HG02885 (cell line): ENCODE measurements around the gene LRRK1.
"Not testable (repeated sequence)": the region's sequence is repeated elsewhere in the genome, so short reads cannot be mapped to it uniquely, and the experiment has no call there.

Experiments
- ATAC-seq: cut with Tn5 transposase; IDR thresholded peaks from one replicate; pipeline ENCODE4 v1.9.1; 2021; ENCODE audit warnings: mild to moderate bottlenecking; ENCODE audit not compliant: unreplicated experiment, poor library complexity

Gene LRRK1

DNA sequence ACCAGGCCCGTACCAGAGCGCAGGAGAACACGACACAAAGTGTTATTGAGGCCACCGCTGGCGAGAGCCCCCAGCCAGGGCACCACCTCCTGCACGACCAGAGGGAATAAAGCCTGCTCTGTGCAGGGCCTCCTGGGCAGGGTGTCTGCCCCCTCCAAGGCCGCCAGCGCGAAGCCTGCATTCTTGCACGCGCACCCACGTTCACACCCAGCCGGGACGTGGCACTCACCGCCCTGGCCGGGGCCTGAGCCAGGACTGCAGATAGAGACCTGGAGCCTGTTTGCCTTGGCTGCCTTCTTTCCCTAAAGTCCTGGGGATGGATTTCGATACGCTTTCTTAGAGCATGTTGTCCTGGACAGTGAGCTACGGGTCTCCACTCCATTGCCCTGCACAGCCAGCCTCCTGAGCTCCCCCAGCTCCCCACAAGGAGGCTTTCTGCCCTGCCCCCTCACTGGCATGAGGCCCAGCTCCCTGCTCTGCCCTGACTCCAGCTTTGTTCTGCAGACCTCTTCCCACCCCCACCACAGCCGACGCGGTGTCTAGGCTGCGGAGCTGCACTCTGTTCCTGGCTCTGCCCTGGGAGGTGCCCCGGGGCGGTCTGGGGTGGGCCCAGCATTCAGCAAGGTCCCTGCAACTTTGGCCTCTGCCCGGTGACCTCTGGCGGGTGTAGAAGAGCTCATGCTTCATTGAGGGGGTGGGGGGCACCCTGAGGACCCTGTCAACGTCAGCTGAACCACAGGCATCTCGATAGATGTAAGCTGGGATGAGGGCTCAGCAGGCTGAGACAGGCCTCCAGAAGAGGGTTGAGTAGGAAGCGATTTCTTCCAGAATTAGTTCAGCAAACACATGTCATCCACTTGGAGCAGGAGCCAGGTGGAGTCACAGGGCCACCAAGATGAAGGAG, 145.0 kb downstream of the LRRK1 start:
- ATAC-seq = no peak

DNA sequence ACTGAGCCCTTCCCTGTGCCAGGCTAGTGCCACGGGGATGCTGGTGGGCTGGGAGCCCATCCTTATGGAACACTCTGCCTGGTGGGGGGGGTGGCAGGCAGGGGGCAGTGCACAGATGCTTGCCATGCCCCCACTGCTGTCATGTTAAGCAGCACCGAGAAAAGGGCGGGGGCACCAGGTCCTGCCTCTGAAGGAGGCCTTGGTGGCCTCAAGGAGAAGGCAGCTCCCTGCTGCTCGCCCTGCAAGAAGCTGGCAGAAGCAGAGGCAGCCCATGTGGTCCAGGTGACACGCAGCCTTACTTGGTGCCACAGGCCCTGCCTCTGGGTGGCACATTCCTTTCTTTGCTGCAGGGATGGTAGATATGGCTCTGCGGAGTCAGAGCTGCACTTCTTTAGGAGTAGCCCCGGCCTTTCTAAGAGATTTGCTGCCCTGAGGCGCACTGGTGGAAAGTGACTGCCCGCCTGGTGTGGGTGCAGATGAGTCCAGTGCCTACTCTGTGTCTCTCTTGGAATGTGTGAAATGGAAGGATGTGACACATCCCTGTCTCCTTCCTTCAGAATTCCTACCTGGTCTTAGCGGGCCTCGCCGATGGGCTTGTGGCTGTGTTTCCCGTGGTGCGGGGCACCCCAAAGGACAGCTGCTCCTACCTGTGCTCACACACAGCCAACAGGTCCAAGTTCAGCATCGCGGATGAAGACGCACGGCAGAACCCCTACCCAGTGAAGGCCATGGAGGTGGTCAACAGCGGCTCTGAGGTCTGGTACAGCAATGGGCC, 145.8 kb downstream of the LRRK1 start:
- no peak for ATAC-seq

GRCh38 chr15:101065570-101066221, 146.5 kb downstream of the LRRK1 start:
- no peak for ATAC-seq

DNA sequence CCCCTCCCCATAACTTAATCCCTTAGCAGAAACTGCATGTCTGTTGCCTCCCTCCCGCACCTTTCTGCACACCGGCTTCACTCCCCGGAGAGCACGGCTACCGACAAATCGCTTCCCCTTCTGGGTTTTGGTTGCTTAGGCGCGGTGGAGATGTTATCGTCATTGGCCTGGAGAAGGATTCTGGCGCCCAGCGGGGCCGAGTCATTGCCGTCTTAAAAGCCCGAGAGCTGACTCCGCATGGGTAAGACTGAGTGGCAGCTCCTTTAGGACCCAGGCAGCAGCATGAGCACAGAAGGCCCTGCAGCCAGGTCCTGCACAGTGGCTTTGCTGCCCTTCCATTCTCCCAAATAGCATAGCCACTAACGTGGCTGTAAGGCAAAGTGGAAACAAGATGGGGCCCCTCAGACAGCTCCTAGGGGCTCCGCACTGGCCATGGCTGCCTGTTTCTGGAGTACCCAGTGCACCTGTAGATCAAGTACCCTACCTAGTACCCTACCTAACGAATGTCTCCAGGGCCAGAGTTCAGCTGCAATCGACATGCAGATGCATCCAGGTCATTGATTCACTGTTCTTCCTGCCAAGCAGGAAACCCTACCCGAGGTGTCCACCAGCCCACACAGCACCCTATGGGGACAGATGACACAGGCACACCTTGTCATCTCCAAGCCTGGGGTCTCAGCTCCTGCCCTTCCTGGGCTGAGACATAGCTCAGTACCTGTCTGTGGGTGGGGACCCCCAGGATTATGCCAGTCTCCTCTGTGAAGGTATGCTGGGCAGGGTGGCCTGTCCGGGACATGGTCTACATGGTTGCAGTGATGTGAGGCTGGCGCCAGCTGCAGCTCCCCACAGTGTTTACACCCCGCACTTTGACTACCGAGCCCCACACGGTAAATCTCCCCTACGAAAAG, 147.6 kb downstream of the LRRK1 start:
- no peak for ATAC-seq

- no peak for ATAC-seq
Measured at GRCh38 chr15:101067660-101068522, 148.7 kb downstream of the LRRK1 start.

DNA sequence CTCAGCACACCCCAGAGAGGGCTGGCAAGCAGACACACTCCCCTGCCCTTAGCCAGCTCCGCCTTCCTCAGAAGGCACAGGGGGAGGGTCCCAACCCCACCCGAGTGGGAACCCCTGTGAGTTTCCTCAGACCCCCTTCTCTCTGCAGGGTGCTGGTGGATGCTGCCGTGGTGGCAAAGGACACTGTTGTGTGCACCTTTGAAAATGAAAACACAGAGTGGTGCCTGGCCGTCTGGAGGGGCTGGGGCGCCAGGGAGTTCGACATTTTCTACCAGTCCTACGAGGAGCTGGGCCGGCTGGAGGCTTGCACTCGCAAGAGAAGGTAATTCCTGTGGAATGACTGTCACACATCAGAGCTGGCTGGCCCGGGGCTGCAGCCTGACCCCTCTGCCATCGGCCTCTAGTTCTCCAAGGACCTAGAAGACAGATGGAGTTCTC, 149.4 kb downstream of the LRRK1 start:
- ATAC-seq = no peak

DNA sequence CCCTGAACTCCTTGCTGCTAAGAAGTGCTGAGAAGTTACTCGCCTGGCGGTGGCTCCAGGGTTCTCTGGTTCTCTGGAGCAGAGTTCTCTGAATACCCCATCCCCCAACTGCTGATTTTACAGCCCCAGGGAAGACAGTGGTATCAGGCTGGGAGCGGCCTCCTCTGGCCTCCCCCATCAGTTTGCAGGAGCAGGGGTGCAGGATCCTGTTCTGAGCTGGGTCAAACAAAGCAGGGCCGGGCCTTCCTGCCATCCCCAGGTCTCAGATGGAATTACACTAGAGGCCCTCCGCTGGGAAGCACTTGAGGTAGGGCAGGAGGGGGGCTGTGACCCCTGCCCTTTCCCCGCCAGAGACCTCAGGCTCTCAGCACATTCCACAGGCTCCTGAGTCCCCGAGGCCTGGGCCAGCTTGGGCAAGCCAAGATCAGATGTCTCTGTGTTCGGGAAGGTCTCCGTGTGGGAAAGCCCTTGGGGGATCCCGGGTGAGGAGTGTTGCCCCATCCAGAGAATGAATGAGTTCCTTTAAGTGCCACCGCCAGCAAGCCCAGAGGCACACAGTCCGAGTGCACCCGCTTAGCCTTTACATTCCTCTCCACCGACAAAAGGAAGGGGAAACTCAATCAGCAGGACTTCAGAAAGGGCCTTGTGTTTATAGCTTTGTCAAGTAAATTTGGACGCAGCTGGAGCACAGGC, 149.9 kb downstream of the LRRK1 start:
- no peak for ATAC-seq

DNA sequence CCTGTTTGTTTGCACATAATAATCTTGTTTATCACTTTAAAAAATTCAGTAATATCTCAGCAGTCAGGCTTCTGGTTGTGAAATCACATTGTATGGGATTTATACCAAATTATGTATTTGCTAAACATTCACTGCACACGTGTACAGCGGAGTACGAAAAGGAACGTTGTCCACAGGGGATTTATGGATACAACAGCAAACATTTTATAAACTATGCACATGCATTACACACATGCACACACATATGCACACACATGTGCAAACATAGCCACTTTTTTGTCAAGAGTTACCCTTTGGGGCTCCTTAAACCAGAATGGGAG, 150.5 kb downstream of the LRRK1 start:
- no peak for ATAC-seq

GRCh38 chr15:101070024-101070423, 150.9 kb downstream of the LRRK1 start:
- no peak for ATAC-seq

GRCh38 chr15:101070502-101071273, 151.5 kb downstream of the LRRK1 start:
- ATAC-seq = no peak

GRCh38 chr15:101071651-101072050, 152.5 kb downstream of the LRRK1 start:
- no peak for ATAC-seq

- ATAC-seq = not testable (repeated sequence)
Measured at GRCh38 chr15:101072235-101072634, 153.1 kb downstream of the LRRK1 start.

DNA sequence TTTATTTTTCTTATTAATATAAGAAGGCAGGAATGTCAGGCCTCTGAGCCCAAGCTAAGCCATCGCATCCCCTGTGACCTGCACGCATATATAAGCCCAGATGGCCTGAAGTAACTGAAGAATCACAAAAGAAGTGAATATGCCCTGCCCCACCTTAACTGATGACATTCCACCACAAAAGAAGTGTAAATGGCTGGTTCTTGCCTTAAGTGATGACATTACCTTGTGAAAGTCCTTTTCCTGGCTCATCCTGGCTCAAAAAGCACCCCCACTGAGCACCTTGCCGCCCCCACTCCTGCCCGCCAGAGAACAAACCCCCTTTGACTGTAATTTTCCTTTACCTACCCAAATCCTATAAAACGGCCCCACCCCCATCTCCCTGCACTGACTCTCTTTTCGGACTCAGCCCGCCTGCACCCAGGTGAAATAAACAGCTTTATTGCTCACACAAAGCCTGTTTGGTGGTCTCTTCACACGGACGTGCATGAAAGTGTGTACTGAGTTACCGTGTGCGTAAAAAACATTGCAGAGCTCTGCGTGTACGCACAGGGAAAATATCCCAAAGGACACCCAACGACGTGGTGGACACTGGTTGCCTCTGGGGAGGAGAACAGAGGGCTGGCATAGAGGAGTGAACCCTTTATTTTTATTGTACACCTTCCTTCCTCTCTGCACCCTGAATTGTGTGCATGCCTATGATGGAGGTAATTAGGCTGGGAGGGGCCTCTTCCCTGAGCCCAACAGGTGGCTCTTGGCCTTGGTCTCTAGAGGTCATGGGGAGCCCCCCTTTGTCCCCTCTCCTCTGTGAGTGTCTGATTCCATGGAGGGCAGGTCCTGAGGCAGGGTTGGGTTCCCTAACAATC, 158.9 kb downstream of the LRRK1 start:
- not testable (repeated sequence) for ATAC-seq

- no peak for ATAC-seq
Measured at GRCh38 chr15:101078669-101079323, 159.6 kb downstream of the LRRK1 start.

DNA sequence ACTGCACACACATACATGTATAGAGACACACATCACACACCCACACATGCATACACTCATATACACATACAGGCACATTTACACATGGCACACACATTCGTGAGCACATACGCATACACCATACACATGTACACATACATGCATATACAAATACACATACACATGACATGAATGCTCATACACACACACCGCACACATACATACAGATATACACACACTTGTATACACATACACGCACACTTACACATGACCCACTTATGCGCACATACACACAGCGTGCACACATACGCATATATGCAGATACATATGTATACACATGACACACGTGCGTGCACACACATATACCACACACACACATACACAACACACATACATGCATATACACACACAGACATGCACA, 162.7 kb downstream of the LRRK1 start:
- ATAC-seq = no peak

GRCh38 chr15:101083336-101084045, 164.3 kb downstream of the LRRK1 start:
- no peak for ATAC-seq
